HepG2 (cell line): ENCODE measurements around the gene PKD1L1. TPM values are rescaled to one million over a fixed set of nuclear protein-coding genes. Genes with fewer than 3 reads are reported as not detected.

ENCODE experiments used
- ARID3A ChIP-seq: IDR thresholded peaks from 2 replicates; pipeline ENCODE4 v1.6.1; 2012; ENCODE audit warnings: low read depth, low read length, improper control_type of control experiment
- ATF3 ChIP-seq: sonication (generic); formaldehyde crosslinking; IDR thresholded peaks from 2 replicates; pipeline ENCODE4 v1.4.0; 2020; ENCODE audit warnings: missing genetic modification reagents
- CBX1 ChIP-seq: IDR thresholded peaks from one replicate; pipeline ENCODE4 v1.6.1; 2016; ENCODE audit warnings: antibody characterized with exemption, low read depth
- FOSL2 ChIP-seq: sonication (generic); formaldehyde crosslinking; IDR thresholded peaks from 2 replicates; pipeline ENCODE4 v1.4.0; 2020; ENCODE audit warnings: missing genetic modification reagents
- FOXJ3 ChIP-seq: sonication (generic); formaldehyde crosslinking; IDR thresholded peaks from 2 replicates; pipeline ENCODE4 v1.4.0; 2020; ENCODE audit warnings: missing genetic modification reagents, mild to moderate bottlenecking, borderline replicate concordance
- FOXO1 ChIP-seq: sonication (generic); formaldehyde crosslinking; IDR thresholded peaks from 2 replicates; pipeline ENCODE4 v1.4.0; 2020; ENCODE audit warnings: missing genetic modification reagents
- GLMP ChIP-seq: sonication (generic); formaldehyde crosslinking; IDR thresholded peaks from 2 replicates; pipeline ENCODE4 v1.9.0; 2021; ENCODE audit warnings: missing genetic modification reagents, mild to moderate bottlenecking, borderline replicate concordance
- HNF4A ChIP-seq: sonication (generic); formaldehyde crosslinking; IDR thresholded peaks from 2 replicates; pipeline ENCODE4 v1.4.0; 2020; ENCODE audit warnings: missing genetic modification reagents
- IRF9 ChIP-seq: sonication (generic); formaldehyde crosslinking; IDR thresholded peaks from 2 replicates; pipeline ENCODE4 v1.8.0; 2022; ENCODE audit warnings: missing genetic modification reagents, mild to moderate bottlenecking, borderline replicate concordance
- PAWR ChIP-seq: sonication (generic); formaldehyde crosslinking; IDR thresholded peaks from 2 replicates; pipeline ENCODE4 v1.4.0; 2020; ENCODE audit warnings: missing genetic modification reagents, mild to moderate bottlenecking, borderline replicate concordance
- SIN3B ChIP-seq: fragments of 150-350 bp; IDR thresholded peaks from 2 replicates; pipeline ENCODE4 v1.6.1; 2014; ENCODE audit warnings: low read length
- TAF15 ChIP-seq: fragments of 200-400 bp; formaldehyde crosslinking; IDR thresholded peaks from one replicate; pipeline ENCODE4 v1.6.1; 2018; ENCODE audit warnings: mild to moderate bottlenecking, low read depth, low read length; ENCODE audit not compliant: poor library complexity, severe bottlenecking
- THAP8 ChIP-seq: sonication (generic); formaldehyde crosslinking; IDR thresholded peaks from 2 replicates; pipeline ENCODE4 v1.5.1; 2020; ENCODE audit warnings: missing genetic modification reagents, mild to moderate bottlenecking, borderline replicate concordance
- ZBTB33 ChIP-seq: sonication (generic); formaldehyde crosslinking; IDR thresholded peaks from 2 replicates; pipeline ENCODE4 v1.4.0; 2020; ENCODE audit warnings: missing genetic modification reagents
- ZNF292 ChIP-seq: sonication (generic); formaldehyde crosslinking; IDR thresholded peaks from 2 replicates; pipeline ENCODE4 v1.8.1; 2022; ENCODE audit warnings: mild to moderate bottlenecking, low read depth, missing genetic modification reagents, borderline replicate concordance
- ZNF773 ChIP-seq: sonication (generic); formaldehyde crosslinking; IDR thresholded peaks from 2 replicates; pipeline ENCODE4 v1.4.0; 2020; ENCODE audit warnings: missing genetic modification reagents, borderline replicate concordance
- ZNF775 ChIP-seq: sonication (generic); formaldehyde crosslinking; IDR thresholded peaks from 2 replicates; pipeline ENCODE4 v1.4.0; 2020; ENCODE audit warnings: missing genetic modification reagents, mild to moderate bottlenecking, moderate library complexity, borderline replicate concordance
- ZSCAN25 ChIP-seq: sonication (generic); formaldehyde crosslinking; IDR thresholded peaks from 2 replicates; pipeline ENCODE4 v1.8.0; 2022; ENCODE audit warnings: mild to moderate bottlenecking, missing genetic modification reagents
- ZXDC ChIP-seq: sonication (generic); formaldehyde crosslinking; IDR thresholded peaks from 2 replicates; pipeline ENCODE4 v1.5.0; 2020; ENCODE audit warnings: mild to moderate bottlenecking, missing genetic modification reagents
- polyA plus RNA-seq, 8 experiments: library from polyadenylated mRNA; depleted of rRNA in 3 of 8; stranded (reverse) in 7 of 8; unstranded in 1 of 8; fragments of >200 nt; fragmentation: Illumina TruSeq in 4 of 8; extraction: Trizol in 4 of 8; gene quantifications; 2 replicates each; pipeline versions ENCODE4 v1.2.1 to v1.2.3, GENCODE V29; 2011 to 2016; ENCODE audit warnings: low read depth in 4 of 8, missing spikeins in 1 of 8, mixed read lengths in 1 of 8; ENCODE audit not compliant: insufficient read depth in 1 of 8
- total RNA-seq, 5 experiments: library from RNA; depleted of rRNA; stranded (reverse); fragments of >200 nt; fragmentation: Illumina TruSeq; extraction: Trizol; gene quantifications; 2 replicates each; pipeline ENCODE4 v1.2.3, GENCODE V29; 2016; ENCODE audit warnings: low read depth in 1 of 5

PKD1L1 gene
- total and polyA plus RNA-seq, 2 of the 13 experiments (the other 11 are each of a cell fraction or from before 2014, with no cell fraction given), result 0.01 TPM; not detected in 1

GRCh38 chr7:47951374-47951773, 3.1 kb upstream of the PKD1L1 start (continued):
- TF ChIP-seq ZBTB33, result no peak
- TF ChIP-seq ZNF292 (CRISPR knock-in tag), result peak; percentile 76; the same call in 1 of the 2 replicates
- TF ChIP-seq CBX1, result no peak
- TF ChIP-seq FOXJ3 (CRISPR knock-in tag), result peak; percentile 37; the same call in 1 of the 2 replicates
- no peak for TF ChIP-seq ATF3 (CRISPR knock-in tag)
- no peak for TF ChIP-seq ZSCAN25 (CRISPR knock-in tag)
- no peak for TF ChIP-seq ZNF775 (CRISPR knock-in tag)
- TF ChIP-seq ZNF773, result no peak
- TF ChIP-seq PAWR (CRISPR knock-in tag), result no peak
- TF ChIP-seq HNF4A (CRISPR knock-in tag), result peak; percentile 37; the same call in 1 of the 2 replicates
- no peak for TF ChIP-seq GLMP (CRISPR knock-in tag)
- peak; percentile 35; the same call in 1 of the 2 replicates for TF ChIP-seq FOXO1 (CRISPR knock-in tag)
- TF ChIP-seq SIN3B, result no peak
- no peak for TF ChIP-seq ZXDC (CRISPR knock-in tag)
- TF ChIP-seq THAP8 (CRISPR knock-in tag), result no peak
- TF ChIP-seq TAF15, result no peak
- TF ChIP-seq IRF9, result no peak
- no peak for TF ChIP-seq FOSL2
- TF ChIP-seq ARID3A, result no peak
